ENCODE results near the gene MBD2.
"Not testable (repeated sequence)": the region's sequence is repeated elsewhere in the genome, so short reads cannot be mapped to it uniquely, and the experiment has no call there.

The MBD2 gene

GRCh38 chr18:54148151-54148550 is 76.3 kb downstream of the MBD2 start:
- DNase-seq: no peak

GRCh38 chr18:54147439-54147838 is 77.0 kb downstream of the MBD2 start:
- peak; percentile 89 for DNase-seq

- no peak for DNase-seq
Observed at GRCh38 chr18:54141041-54141608, 83.3 kb downstream of the MBD2 start.

GRCh38 chr18:54140641-54141040 is 83.8 kb downstream of the MBD2 start:
- DNase-seq: no peak

- no peak for DNase-seq
Observed at GRCh38 chr18:54135216-54135615, 89.3 kb downstream of the MBD2 start.

- DNase-seq: no peak
Observed at GRCh38 chr18:54134053-54134452, 90.4 kb downstream of the MBD2 start.

- no peak for DNase-seq
Observed at GRCh38 chr18:54130631-54131030, 93.8 kb downstream of the MBD2 start.

GRCh38 chr18:54130177-54130576 is 94.3 kb downstream of the MBD2 start:
- DNase-seq: no peak

- peak; percentile 77 for DNase-seq
Observed at GRCh38 chr18:54129448-54130067, 94.9 kb downstream of the MBD2 start.

GRCh38 chr18:54127759-54128378 is 96.6 kb downstream of the MBD2 start:
- peak; percentile 58 for DNase-seq

- DNase-seq: no peak
Observed at GRCh38 chr18:54125429-54125828, 99.0 kb downstream of the MBD2 start.

- not testable (repeated sequence) for DNase-seq
Observed at GRCh38 chr18:54123720-54124440, 100.6 kb downstream of the MBD2 start.

GRCh38 chr18:54119524-54120019 is 104.9 kb downstream of the MBD2 start:
- DNase-seq: peak; percentile 73

GRCh38 chr18:54117853-54118773 is 106.4 kb downstream of the MBD2 start:
- DNase-seq: peak; percentile 23

GRCh38 chr18:54116541-54117257 is 107.8 kb downstream of the MBD2 start:
- no peak for DNase-seq

GRCh38 chr18:54112356-54112755 is 112.1 kb downstream of the MBD2 start:
- DNase-seq: no peak

GRCh38 chr18:54109131-54109683 is 115.3 kb downstream of the MBD2 start:
- no peak for DNase-seq

- DNase-seq: no peak
Observed at GRCh38 chr18:54102123-54102522, 122.3 kb downstream of the MBD2 start.

All from activated CD4-positive, alpha-beta T cell treated with anti-CD3 and anti-CD28 coated beads, Interleukin-10, Interleukin-2, amounts not matched to agents 100 ng/mL and 50 ng/mL, durations not matched to agents 16 hours and 8 hours (primary cell).